Mammary epithelial cell (primary cell): ENCODE measurements around the gene POLR1E.

Experiments used
- CTCF ChIP-seq, 2 donors: IDR thresholded peaks in 1 of 2; conservative IDR thresholded peaks in 1 of 2; 2 replicates each; pipeline ENCODE4 v1.5.1; 2011 to 2012; ENCODE audit warnings: inconsistent platforms in 2 of 2, low read length in 2 of 2, mild to moderate bottlenecking in 2 of 2, control low read depth in 1 of 2, low read depth in 1 of 2; ENCODE audit not compliant: insufficient read depth in 1 of 2; ENCODE audit errors: extremely low read depth in 1 of 2
- EZH2 ChIP-seq: IDR thresholded peaks from 2 replicates; pipeline ENCODE4 v1.6.1; 2012; ENCODE audit warnings: low read length, inconsistent platforms, borderline replicate concordance

- TF ChIP-seq EZH2: no peak
- no peak for TF ChIP-seq CTCF (conservative IDR thresholded peaks at IDR 0.05 in 1 of 2, IDR thresholded peaks at IDR 0.05 in 1 of 2; ENCODE audit: extremely low read depth in 1 of 2, insufficient read depth in 1 of 2, low read depth in 1 of 2, low read length in 2 of 2)
Measured at GRCh38 chr9:37497320-37497719, 11.6 kb downstream of the POLR1E start.
